Activated CD8-positive, alpha-beta memory T cell treated with anti-CD3 and anti-CD28 coated beads, Interleukin-2, amount 50 U/mL, for 24 hours (primary cell): ENCODE measurements around the gene SYT1.

Experiments
- DNase-seq: peaks from one replicate; pipeline ENCODE4 v3.0.0-alpha.2; 2020; ENCODE audit errors: extremely low read depth

SYT1 gene

GRCh38 chr12:79344855-79345847, 480.6 kb downstream of the SYT1 start:
- DNase-seq: no peak

- no peak for DNase-seq
Measured at GRCh38 chr12:79347866-79348265, 483.3 kb downstream of the SYT1 start.

DNA sequence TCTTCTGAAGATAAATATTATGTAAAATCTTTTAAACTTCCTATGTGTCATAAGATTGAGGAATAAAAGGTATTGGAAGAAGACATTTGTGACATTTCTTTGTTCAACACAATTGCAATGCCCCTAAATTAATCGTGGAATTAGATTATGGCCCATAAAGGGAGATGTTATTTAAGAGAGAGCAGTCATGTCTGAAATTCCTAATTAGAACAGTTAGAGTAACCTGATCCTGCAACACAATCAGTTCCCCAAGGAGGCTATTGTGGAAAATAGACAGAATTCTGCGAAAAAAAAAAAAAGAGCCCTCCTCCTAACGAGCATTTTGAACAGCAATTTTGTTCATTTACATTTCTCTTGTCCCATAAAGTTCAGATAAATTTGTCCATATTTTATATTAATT, 486.7 kb downstream of the SYT1 start:
- DNase-seq: no peak

DNA sequence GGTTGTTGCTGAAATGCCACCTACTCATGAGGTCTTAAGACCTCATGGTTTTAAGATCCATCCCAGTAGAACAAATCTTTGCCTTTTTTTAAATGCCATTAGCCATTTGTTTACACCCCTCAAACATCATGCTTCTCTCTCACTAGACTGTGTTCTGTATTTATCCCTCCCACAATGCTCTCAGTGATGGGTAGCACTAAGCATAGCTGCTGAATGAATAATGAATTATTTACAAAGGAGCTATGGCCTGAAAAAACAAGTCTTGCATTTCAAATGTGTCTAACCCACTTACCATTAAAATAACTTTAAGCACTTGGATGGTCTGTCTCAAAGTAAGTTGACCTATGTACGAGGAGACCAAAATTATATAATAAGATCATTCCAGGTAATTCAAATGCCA, 491.6 kb downstream of the SYT1 start:
- DNase-seq: no peak

DNA sequence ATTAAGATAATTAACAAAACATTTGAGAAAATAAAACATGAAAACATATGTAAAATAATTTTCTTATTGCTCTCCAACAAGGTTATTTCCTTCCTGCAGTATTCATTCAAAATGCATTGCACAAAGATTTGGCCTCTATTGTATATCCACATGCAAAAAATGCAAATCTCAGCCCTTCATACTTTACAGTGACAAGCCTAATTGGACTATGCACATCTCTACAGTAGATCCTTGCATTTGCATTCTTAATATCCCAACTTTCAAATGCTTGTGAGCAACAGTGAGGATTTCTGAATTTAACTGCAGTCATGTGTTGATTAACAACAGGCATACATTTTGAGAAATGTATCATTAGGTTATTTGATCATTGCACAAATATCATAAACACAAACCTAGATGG, 492.5 kb downstream of the SYT1 start:
- no peak for DNase-seq

GRCh38 chr12:79358716-79359300, 494.2 kb downstream of the SYT1 start:
- no peak for DNase-seq

GRCh38 chr12:79360286-79360685, 495.7 kb downstream of the SYT1 start:
- DNase-seq: no peak

DNA sequence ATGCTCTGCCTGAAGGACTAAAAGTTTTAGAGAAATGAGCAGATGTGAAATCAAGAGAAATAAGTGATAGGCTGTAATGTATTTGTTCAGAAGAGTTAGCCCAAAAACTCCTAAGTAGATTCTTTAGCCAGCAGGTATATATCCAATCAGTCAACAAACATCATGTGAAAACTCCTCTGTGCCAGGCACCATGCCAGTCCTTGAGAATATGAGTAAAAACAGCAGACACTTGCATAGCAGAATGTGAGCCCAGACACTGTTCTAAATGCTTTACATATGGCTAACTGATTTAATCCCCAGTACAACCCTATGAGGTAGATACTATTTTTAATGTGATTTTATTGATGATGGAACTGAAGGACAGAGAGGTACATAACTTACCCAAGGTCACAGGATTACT, 496.4 kb downstream of the SYT1 start:
- DNase-seq: no peak

DNA sequence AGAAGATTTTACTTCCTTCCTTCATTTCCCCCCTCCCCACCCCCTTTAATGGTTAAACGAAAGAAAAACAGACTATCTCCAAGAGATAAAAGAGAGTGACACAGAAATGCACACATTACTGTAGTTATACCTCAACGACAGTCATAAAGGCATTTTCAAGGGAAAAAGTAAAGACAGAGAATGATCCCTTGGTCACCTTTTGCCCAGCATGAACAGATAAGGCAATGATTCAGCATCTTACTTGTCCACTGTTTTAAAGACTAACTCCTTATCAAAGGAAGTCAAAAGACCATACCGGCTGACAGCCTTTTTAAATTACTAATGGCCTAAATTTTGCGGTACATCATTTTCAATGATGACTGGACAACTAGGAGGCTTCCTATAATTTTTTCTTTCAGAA, 499.6 kb downstream of the SYT1 start:
- DNase-seq: no peak

DNA sequence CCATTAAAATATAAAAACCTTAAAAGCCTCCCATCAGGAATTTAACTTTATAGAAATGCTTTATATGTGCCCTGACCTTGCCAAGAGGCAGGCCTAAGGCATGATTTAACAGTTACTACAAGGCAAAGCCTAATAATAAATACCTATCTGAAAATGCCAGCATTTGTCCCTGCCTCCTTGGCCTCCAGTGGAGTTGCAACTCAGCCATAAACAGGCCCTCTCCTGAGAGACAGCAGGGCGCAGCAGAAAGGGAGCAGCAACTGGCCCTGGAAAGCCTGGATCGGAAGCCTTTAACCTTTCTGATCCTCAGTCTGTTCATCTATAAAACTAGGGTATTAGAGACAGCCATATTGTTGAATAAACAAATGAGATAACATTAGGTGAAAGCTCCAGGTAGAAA, 501.8 kb downstream of the SYT1 start:
- DNase-seq: no peak

- no peak for DNase-seq
Measured at GRCh38 chr12:79367032-79367589, 502.5 kb downstream of the SYT1 start.

DNA sequence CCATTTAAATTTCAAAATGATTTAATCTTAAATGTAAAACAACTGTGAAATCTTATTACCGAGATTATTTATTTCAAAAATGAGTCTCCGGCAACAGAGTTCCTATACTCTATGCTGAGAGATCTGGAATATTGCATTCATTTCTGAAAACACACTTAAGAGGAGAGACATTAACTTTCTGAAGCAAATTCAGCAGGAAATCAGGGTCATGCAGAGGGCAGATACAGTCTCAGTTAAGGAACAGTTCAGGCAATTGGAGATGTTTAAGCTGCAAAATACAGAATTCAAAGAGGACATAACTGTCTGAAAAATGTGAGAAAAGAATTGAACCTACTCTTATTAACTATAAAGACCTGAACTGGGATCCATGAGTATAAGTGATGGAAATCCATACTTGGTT, 505.4 kb downstream of the SYT1 start:
- no peak for DNase-seq

DNA sequence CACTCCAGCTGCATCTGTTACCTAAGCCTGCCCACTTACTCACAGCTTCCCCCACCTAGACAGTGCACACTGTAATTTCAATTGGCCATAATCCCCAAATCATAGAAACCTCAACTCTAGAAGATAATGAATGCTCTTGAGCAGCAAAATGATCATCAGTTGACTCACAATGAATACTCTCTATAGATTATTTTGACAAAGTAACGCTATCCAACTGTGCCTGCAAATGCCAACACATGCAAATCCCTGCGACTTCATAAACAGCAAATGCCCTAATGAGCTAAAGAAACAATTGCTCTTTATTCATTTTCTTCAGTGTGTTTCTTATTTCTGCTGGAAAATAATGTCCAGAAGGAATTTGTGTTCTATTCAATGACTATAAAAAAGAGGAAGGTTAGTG, 506.7 kb downstream of the SYT1 start:
- no peak for DNase-seq

DNA sequence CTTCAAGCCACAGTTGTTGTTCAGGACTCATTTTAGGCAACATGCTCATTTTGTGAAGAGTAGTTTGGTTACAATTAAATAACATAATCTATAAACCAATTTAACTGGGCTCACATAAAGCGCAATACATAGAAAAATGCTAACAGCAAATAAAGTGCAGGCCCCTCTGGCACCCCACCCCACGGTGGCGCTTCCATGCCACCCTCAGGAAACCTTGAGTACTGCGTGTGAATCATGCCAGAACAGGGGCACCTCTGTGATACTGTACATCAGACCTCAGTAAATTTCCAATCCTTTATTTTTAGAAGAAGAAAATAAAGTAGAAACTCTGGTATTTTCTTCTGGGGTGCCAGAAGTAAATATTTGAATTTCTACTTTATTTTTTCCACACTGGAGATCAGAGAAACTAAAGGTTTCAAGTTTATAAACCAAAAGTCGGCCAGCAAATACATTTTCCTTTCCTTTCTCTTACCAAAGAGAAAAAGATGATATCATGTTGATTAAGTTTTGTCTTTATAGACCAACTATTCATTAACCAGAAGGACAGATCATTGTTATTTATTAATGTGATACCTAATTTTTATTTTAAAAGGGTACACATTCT, 509.4 kb downstream of the SYT1 start:
- no peak for DNase-seq

DNA sequence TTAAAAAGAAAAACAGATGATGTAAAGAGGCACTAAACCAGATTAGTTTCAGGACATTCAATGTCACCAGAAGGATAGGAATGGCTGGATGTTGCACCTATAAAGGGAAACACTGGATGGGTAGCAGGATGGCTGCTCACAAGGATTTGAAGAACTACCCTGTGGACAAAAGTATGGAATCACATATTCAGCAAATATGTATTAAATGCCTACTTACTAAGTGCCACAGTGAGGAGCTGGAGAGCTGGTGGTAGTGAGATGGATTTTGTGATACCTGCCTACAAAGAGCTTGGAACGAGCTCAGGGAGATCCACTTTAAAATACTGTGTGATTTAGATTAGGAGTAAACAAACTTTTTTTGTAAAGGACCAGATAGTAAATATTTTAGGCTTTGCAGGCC, 510.0 kb downstream of the SYT1 start:
- no peak for DNase-seq

DNA sequence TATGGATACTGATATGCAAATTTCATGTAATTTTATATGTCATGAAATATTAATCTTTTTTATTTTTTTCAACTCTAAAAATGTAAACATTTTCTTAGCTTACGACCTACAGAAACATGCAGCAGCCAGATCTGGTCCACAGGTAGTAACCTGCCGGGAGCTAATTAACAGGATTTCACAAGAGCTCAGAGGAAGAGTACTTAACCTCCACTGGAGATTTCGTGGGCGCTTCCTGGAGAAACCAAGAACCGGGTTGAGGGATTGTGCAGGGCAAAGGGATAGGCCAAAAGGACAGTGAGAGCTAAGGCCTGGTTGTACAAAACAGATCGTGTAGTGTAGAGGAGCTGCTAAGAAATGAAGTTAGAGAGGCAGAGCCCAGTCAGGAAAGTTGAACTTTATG, 510.5 kb downstream of the SYT1 start:
- no peak for DNase-seq

- no peak for DNase-seq
Measured at GRCh38 chr12:79378496-79378895, 513.9 kb downstream of the SYT1 start.

- DNase-seq: no peak
Measured at GRCh38 chr12:79380402-79380801, 515.8 kb downstream of the SYT1 start.

- no peak for DNase-seq
Measured at GRCh38 chr12:79381248-79382208, 517.0 kb downstream of the SYT1 start.

DNA sequence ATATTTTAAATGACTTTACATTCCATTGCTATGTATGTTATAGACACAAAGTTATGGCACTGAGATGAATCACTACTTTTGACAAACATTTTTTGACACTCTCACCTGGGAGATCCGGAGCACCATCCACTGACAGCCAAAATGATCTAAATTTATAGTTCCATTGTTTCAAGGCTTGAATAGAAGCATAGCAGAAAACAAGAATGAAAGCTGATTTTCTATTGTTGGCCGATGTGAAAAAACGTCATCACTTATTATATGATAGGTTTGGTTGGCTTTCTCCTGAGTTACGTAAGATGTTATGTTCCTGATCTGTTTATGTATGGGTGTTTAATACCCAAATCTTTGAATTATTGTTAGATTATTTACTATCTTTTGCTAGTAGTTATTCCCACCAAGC, 520.0 kb downstream of the SYT1 start:
- no peak for DNase-seq

DNA sequence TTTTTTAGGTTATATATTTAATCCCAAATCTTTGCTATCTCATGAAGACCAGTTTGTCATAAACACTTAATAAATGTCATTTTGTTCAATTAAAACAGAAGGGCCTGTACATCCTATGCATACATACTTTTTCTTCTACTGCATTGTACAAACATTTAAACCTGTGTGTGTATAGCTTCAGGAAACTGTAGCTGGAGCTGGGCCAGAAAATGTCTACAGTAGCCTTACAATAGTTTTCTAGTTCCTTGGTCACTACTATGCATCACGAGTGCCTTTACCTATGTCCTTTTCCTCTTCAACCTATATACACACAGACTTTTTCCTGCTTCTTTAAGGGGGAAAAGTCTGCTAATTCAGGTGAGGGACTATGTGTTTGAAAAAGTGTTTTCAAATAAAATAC, 523.4 kb downstream of the SYT1 start:
- DNase-seq: no peak
